Activated T-cell treated with anti-CD3 and anti-CD28 coated beads, Interleukin-2, amount 50 U/mL, for 1 hour (primary cell): ENCODE results near the gene C16orf89.

Experiments used
- DNase-seq: peaks from one replicate; pipeline ENCODE4 v3.0.0-alpha.2; 2020

The C16orf89 gene

GRCh38 chr16:5027575-5028235, 38.1 kb downstream of the C16orf89 start:
- DNase-seq: no peak

- DNase-seq: no peak
Observed at GRCh38 chr16:5027086-5027485, 38.7 kb downstream of the C16orf89 start.

- DNase-seq: no peak
Observed at GRCh38 chr16:5026664-5027063, 39.1 kb downstream of the C16orf89 start.

GRCh38 chr16:5025171-5025632, 40.6 kb downstream of the C16orf89 start:
- DNase-seq: no peak

- DNase-seq: no peak
Observed at GRCh38 chr16:5024632-5025031, 41.1 kb downstream of the C16orf89 start.

- no peak for DNase-seq
Observed at GRCh38 chr16:5022521-5022920, 43.2 kb downstream of the C16orf89 start.

- no peak for DNase-seq
Observed at GRCh38 chr16:5020551-5020950, 45.2 kb downstream of the C16orf89 start.

GRCh38 chr16:5019775-5020174, 46.0 kb downstream of the C16orf89 start:
- no peak for DNase-seq

- no peak for DNase-seq
Observed at GRCh38 chr16:5018793-5019192, 47.0 kb downstream of the C16orf89 start.

- no peak for DNase-seq
Observed at GRCh38 chr16:5017678-5017969, 48.1 kb downstream of the C16orf89 start.

GRCh38 chr16:5016967-5017677, 48.6 kb downstream of the C16orf89 start:
- DNase-seq: no peak

- no peak for DNase-seq
Observed at GRCh38 chr16:5015887-5016286, 49.9 kb downstream of the C16orf89 start.

- DNase-seq: no peak
Observed at GRCh38 chr16:5015351-5015750, 50.4 kb downstream of the C16orf89 start.

GRCh38 chr16:5012887-5013286, 52.9 kb downstream of the C16orf89 start:
- DNase-seq: no peak

GRCh38 chr16:5011637-5012036, 54.1 kb downstream of the C16orf89 start:
- DNase-seq: no peak

GRCh38 chr16:5010576-5011329, 55.0 kb downstream of the C16orf89 start:
- no peak for DNase-seq

GRCh38 chr16:5008311-5008731, 57.4 kb downstream of the C16orf89 start:
- no peak for DNase-seq

GRCh38 chr16:5007256-5007655, 58.5 kb downstream of the C16orf89 start:
- DNase-seq: no peak

- DNase-seq: no peak
Observed at GRCh38 chr16:5006348-5007193, 59.2 kb downstream of the C16orf89 start.

- DNase-seq: no peak
Observed at GRCh38 chr16:5005916-5006315, 59.8 kb downstream of the C16orf89 start.

- DNase-seq: no peak
Observed at GRCh38 chr16:5004311-5004710, 61.4 kb downstream of the C16orf89 start.

GRCh38 chr16:5003828-5004227, 61.9 kb downstream of the C16orf89 start:
- DNase-seq: no peak

GRCh38 chr16:5003211-5003610, 62.5 kb downstream of the C16orf89 start:
- DNase-seq: no peak
